IPS-18c (cell line): ENCODE measurements around the gene ELFN2.

ENCODE experiments used
- H3K4me3 ChIP-seq: 2 replicates; pipeline ENCODE4 v1.7.0; 2013; ENCODE audit warnings: low read depth, mild to moderate bottlenecking, low read length, moderate library complexity; ENCODE audit not compliant: insufficient read depth
- H3K9me3 ChIP-seq: one replicate; pipeline ENCODE4 v1.6.1; 2013; ENCODE audit warnings: mild to moderate bottlenecking, low read length, moderate library complexity; ENCODE audit not compliant: control insufficient read depth, insufficient read depth

The ELFN2 gene

GRCh38 chr22:37459206-37459605 lies 31.9 kb upstream of the ELFN2 start:
- Histone ChIP-seq H3K4me3 (no peak overlapping the region), H3K9me3 (peaks cover under 1% of the 10 kb centered on the region)

DNA sequence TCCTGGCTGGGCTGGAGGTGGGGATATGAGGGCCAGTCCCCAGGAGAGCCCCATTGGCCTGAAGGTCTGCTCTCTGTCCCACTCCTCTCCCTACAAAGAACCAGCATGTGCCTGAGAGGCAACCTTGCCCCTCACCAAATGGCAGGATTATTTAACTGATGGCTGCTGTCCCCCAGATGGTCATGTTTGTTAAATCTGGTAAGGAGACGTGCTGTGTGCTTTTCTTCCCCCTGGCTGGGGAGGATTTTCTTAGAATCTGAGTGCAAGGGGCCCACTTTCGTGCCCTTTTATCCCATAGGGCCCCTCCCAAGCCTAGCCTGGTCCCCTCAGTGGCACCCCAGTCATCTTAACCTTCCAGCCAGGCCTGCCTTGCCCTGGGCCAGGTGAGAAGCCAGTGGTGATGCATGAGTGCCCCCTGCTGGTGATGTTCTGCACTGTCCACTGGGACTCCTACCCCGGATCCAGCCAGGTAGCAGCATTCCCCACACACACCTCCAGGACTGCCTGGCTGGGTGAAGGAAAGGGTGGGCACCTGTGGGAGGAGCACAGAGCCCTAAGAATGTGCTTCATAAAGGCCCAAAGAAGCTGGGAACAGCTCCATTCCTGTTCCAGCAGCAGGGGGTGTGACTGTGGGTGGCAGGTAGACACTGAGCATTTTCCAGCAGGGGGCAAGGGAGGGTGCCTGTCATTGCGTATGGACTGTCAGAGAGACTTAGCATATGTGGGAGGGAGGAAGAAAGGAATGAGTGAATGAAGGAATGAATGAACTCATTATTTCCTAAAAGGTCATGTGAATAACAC lies 30.0 kb upstream of the ELFN2 start:
- peaks cover 3% of the 10 kb centered on the region for H3K9me3 ChIP-seq
- H3K4me3 ChIP-seq: no peak overlapping the region

DNA sequence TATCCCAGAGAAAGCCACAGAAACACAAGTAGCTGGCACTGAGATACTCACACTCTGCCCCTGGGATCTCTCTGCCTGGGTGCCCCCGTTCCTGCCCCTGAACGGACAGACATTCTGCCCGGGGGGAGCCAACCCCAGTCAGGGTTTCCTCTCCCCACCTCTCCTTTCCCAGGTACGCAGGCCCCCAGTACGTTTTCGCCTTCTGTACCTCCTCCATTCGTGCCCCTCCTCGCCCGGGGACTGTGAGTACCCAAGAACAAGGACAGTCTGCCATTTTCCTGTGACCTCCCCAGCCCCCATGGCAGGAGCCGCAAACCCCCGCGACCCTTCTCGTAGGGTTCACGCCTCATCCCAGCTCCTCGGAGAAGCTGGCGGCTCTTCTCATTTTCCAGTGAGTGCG lies 29.1 kb upstream of the ELFN2 start:
- Histone ChIP-seq H3K4me3 (no peak overlapping the region), H3K9me3 (peaks cover 3% of the 10 kb centered on the region)

- Histone ChIP-seq H3K4me3 (no peak overlapping the region), H3K9me3 (peaks cover 3% of the 10 kb centered on the region)
Measured at GRCh38 chr22:37455896-37456295, 28.6 kb upstream of the ELFN2 start.

- Histone ChIP-seq H3K4me3 (no peak overlapping the region), H3K9me3 (peaks cover 3% of the 10 kb centered on the region)
Measured at GRCh38 chr22:37454857-37455686, 27.8 kb upstream of the ELFN2 start.

GRCh38 chr22:37453696-37454095 lies 26.4 kb upstream of the ELFN2 start:
- H3K4me3 ChIP-seq: no peak overlapping the region
- peaks cover 3% of the 10 kb centered on the region for H3K9me3 ChIP-seq

GRCh38 chr22:37451218-37451617 lies 23.9 kb upstream of the ELFN2 start:
- H3K9me3 ChIP-seq: peaks cover 3% of the 10 kb centered on the region

DNA sequence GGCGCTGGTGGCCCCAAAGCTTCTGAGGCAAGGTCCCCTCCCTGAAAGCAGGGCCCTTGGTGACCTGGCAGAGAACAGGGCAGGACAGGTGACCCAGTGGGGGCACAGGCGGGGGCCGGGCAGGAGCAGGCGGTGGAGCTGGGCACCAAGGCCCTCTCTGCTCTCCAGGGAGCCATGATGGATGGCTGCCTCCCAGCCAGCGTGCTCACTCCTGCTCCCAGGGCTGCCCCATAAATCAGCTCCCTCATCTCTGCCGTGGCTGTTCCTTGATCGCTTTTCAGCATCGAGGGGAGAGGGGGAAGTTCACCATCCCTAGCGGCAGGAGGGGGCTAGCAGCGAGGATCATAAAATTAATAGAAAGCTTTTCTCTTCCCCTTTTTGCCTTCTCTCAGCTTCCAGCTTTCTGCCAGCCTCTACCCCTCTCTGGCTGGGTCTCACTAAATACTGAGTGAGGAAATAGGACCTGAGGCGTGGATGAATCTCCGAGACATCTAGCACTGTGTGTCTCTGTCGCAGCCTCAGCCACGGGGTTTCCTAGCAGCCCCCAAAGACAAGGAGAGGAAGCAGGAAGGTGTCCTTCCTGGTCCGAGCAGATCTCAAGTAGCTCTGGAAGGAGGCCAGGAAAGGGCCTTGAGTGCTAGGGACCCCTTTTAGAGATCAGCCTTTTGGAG lies 22.2 kb upstream of the ELFN2 start:
- H3K4me3 ChIP-seq: no peak overlapping the region

More at GRCh38 chr22:37451218-37451617, 23.9 kb upstream of the ELFN2 start:
- no peak overlapping the region for H3K4me3 ChIP-seq

GRCh38 chr22:37448516-37449127 lies 21.3 kb upstream of the ELFN2 start:
- Histone ChIP-seq H3K4me3 (no peak overlapping the region), H3K9me3 (no peaks in the 10 kb centered on the region)

More for the DNA sequence above, 22.2 kb upstream of the ELFN2 start:
- peaks cover 3% of the 10 kb centered on the region for H3K9me3 ChIP-seq

GRCh38 chr22:37445501-37445900 lies 18.2 kb upstream of the ELFN2 start:
- H3K9me3 ChIP-seq: no peaks in the 10 kb centered on the region
- no peak overlapping the region for H3K4me3 ChIP-seq

GRCh38 chr22:37443977-37444376 lies 16.7 kb upstream of the ELFN2 start:
- no peak overlapping the region for H3K4me3 ChIP-seq
- no peaks in the 10 kb centered on the region for H3K9me3 ChIP-seq

DNA sequence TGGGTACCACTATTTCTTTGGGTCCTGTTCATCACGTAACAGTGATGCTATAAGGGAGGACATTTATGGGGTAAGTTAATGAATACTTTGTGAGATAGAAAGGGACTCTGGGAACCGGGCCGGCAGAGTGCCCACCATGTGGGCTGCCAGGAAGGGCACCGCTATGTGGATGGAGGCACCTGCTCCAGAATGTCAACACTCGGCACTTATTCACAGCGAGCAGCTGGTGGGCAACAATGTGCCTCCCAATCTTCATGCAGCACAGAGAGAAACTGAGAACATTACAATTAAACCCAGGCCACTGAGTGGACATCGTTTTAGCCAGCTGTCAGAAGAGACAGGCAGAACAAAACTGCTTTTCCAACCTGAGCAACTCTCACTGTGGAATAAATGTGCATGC lies 15.8 kb upstream of the ELFN2 start:
- H3K4me3 ChIP-seq: no peak overlapping the region
- no peaks in the 10 kb centered on the region for H3K9me3 ChIP-seq

DNA sequence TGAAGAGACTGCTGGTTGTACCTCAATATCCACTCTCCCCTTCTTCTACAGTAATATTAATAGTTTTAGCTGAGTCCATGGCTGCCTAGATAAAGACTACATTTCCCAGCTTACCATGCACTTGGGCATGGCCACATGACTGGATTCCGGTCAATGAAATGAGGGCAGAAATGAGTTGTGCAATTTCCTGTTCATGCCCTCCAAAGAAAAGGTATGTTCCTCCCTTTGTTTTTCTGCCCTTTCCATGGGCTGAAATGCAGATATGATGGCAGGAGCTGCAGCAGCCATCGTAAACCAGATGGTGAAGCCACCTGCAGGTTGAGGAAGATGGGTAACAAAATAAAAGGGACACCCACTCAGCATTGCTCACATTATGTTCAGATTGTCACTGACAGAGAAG lies 15.3 kb upstream of the ELFN2 start:
- no peaks in the 10 kb centered on the region for H3K9me3 ChIP-seq
- no peak overlapping the region for H3K4me3 ChIP-seq

DNA sequence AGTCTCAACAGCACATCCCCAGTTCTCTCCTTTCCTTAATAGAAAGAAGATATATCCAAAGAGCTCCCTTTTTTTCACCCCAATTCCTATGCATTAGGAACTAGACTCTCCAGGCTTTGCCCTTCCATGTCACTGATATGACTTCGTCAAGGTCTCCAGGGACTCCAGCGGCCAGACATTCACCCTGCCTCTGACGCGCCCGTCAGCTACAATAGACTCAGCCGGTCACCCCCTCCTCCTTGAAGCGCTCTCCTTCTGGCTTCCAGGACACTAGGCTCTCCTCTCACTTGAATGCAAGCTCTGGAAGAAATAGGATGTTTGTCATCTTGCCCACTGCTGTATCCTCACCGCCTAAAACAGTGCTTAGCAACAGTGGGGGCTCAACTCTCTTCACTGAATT lies 14.9 kb upstream of the ELFN2 start:
- H3K4me3 ChIP-seq: no peak overlapping the region
- H3K9me3 ChIP-seq: no peaks in the 10 kb centered on the region

DNA sequence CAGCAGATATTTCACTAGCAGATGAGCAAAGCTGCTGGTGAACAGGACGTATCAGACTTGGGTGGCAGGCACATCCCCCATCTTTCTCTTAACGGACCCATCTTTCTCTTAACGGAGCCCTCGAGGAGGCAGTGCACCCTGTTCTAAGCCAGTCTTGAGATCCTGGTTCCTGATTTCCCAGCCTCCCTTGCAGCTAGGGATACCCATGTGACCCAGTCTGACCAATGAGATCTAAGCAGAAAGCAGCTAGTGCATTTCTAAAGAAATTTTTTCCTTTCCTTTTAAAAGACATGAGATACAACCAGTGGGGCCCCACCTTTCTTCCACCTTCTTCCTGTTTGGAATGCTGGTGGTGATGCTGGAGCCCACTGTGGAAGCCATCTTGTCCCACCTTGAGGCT lies 13.6 kb upstream of the ELFN2 start:
- no peaks in the 10 kb centered on the region for H3K9me3 ChIP-seq
- H3K4me3 ChIP-seq: no peak overlapping the region

- Histone ChIP-seq H3K9me3 (no peaks in the 10 kb centered on the region), H3K4me3 (no peak overlapping the region)
Measured at GRCh38 chr22:37439347-37439746, 12.1 kb upstream of the ELFN2 start.

DNA sequence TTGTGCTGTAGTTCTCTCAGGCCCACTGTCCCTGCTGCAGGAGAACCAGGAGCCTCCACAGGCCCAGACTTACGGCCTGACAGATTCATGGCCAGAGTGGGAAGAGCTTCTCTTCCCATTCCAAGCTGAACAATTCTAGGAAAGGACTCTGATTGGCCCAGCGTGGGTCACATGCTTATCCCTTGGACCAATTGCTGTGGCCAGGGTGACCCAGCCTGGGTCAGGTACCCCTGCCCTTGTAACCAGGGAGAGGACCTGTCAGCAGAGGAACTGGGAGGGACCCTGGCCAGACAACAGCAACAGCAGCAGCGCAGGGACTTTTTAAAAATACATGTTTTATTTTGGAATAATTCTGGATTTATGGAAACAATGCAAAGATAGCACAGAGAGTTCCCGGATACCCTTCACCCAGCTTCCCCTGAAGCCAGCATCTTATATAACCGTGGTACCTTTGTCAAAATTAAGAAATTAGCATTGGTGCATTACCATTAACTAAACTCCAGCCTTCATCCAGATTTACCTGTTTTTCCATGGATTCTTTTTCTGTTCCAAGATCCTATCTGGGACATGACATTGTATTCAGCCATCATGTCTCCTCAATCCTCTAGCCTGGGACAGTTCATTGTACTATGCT lies 8.8 kb upstream of the ELFN2 start:
- Histone ChIP-seq H3K4me3 (no peak overlapping the region), H3K9me3 (peaks cover 2% of the 10 kb centered on the region)
